HG03196 (cell line): Measurements from ENCODE around the gene CLNK.
A peak's percentile ranks its signal among the peaks of the same experiment; 100 is the strongest.

Source experiments
- ATAC-seq: cut with Tn5 transposase; IDR thresholded peaks from one replicate; pipeline ENCODE4 v1.9.1; 2021; ENCODE audit not compliant: unreplicated experiment

The CLNK gene

GRCh38 chr4:10684631-10685030, at the start of gene CLNK:
TSS of gene CLNK (minus strand) at chr4:10684768. CDS start at chr4:10667869, 16,899 bp downstream.
- peak; percentile 67 for ATAC-seq

GRCh38 chr4:10733481-10734062, 49.0 kb upstream of the CLNK start:
- no peak for ATAC-seq

GRCh38 chr4:10732914-10733415, 48.4 kb upstream of the CLNK start:
- ATAC-seq, result no peak

GRCh38 chr4:10732235-10732913, 47.8 kb upstream of the CLNK start:
- ATAC-seq, result no peak

GRCh38 chr4:10731690-10732089, 47.1 kb upstream of the CLNK start:
- no peak for ATAC-seq

GRCh38 chr4:10731162-10731561, 46.6 kb upstream of the CLNK start:
- ATAC-seq, result no peak

- ATAC-seq, result peak; percentile 46
These were observed 46.0 kb upstream of the CLNK start for GRCh38 chr4:10730590-10730989.

- ATAC-seq, result peak; percentile 50
These were observed 45.5 kb upstream of the CLNK start for GRCh38 chr4:10730019-10730418.

GRCh38 chr4:10729366-10729765, 44.8 kb upstream of the CLNK start:
- no peak for ATAC-seq

- ATAC-seq, result no peak
These were observed 43.4 kb upstream of the CLNK start for GRCh38 chr4:10728016-10728415.

GRCh38 chr4:10727140-10727880, 42.7 kb upstream of the CLNK start:
- no peak for ATAC-seq

- peak; percentile 90 for ATAC-seq
These were observed 38.4 kb upstream of the CLNK start for GRCh38 chr4:10722957-10723356.

GRCh38 chr4:10721616-10722015, 37.0 kb upstream of the CLNK start:
- no peak for ATAC-seq

- ATAC-seq, result no peak
These were observed 31.6 kb upstream of the CLNK start for GRCh38 chr4:10716163-10716562.

- ATAC-seq, result no peak
These were observed 31.1 kb upstream of the CLNK start for GRCh38 chr4:10715696-10716095.

GRCh38 chr4:10715135-10715534, 30.6 kb upstream of the CLNK start:
- no peak for ATAC-seq

GRCh38 chr4:10713591-10713990, 29.0 kb upstream of the CLNK start:
- ATAC-seq, result no peak

GRCh38 chr4:10706236-10706635, 21.7 kb upstream of the CLNK start:
- no peak for ATAC-seq

GRCh38 chr4:10704430-10704810, 19.9 kb upstream of the CLNK start:
- ATAC-seq, result no peak

GRCh38 chr4:10703766-10704429, 19.3 kb upstream of the CLNK start:
- no peak for ATAC-seq

GRCh38 chr4:10703156-10703555, 18.6 kb upstream of the CLNK start:
- ATAC-seq, result no peak
